Neutrophil (primary cell): ENCODE measurements around the gene GPR52.
"Not testable (repeated sequence)": the region's sequence is repeated elsewhere in the genome, so short reads cannot be mapped to it uniquely, and the experiment has no call there.

Source experiments
- H3K27ac ChIP-seq: fragments of 200-600 bp; sonication (generic); 2 replicates; pipeline ENCODE4 v1.5.1; 2016; ENCODE audit warnings: mild to moderate bottlenecking, moderate library complexity
- H3K27me3 ChIP-seq: fragments of 200-600 bp; sonication (generic); 2 replicates; pipeline ENCODE4 v1.6.0; 2016; ENCODE audit warnings: mild to moderate bottlenecking
- H3K36me3 ChIP-seq: fragments of 200-600 bp; sonication (generic); 2 replicates; pipeline ENCODE4 v1.5.1; 2017
- H3K4me1 ChIP-seq, 2 experiments: fragments of 200-600 bp in 1 of 2; sonication (generic) in 1 of 2; 1 replicate in 1 of 2; 2 replicates in 1 of 2; pipeline versions ENCODE4 v1.5.1 to v1.6.1; 2013 to 2016; ENCODE audit warnings: low read depth in 1 of 2, low read length in 1 of 2, mild to moderate bottlenecking in 1 of 2, moderate library complexity in 1 of 2; ENCODE audit not compliant: control insufficient read depth in 1 of 2, insufficient read depth in 1 of 2
- H3K4me3 ChIP-seq, 2 experiments: fragments of 200-600 bp in 1 of 2; sonication (generic) in 1 of 2; 1 replicate in 1 of 2; 2 replicates in 1 of 2; pipeline ENCODE4 v1.5.1; 2013 to 2016; ENCODE audit warnings: low read depth in 1 of 2, low read length in 1 of 2, mild to moderate bottlenecking in 1 of 2, moderate library complexity in 1 of 2
- H3K9me3 ChIP-seq: fragments of 200-600 bp; sonication (generic); 2 replicates; pipeline ENCODE4 v1.5.1; 2016
- CTCF ChIP-seq: fragments of 200-600 bp; sonication (generic); IDR thresholded peaks from 2 replicates; pipeline ENCODE4 v1.5.1; 2016; ENCODE audit warnings: antibody characterized with exemption

The GPR52 gene

GRCh38 chr1:174407665-174408064 is 40.1 kb upstream of the GPR52 start:
- no peaks in the 10 kb centered on the region for H3K9me3 ChIP-seq
- no peaks in the 10 kb centered on the region for H3K4me1 ChIP-seq
- H3K27me3 ChIP-seq, result no peaks in the 10 kb centered on the region
- no peak for TF ChIP-seq CTCF
- H3K27ac ChIP-seq, result no peak overlapping the region
- no peak overlapping the region for H3K4me3 ChIP-seq
- H3K36me3 ChIP-seq, result no peaks in the 10 kb centered on the region

GRCh38 chr1:174408146-174408545 is 39.6 kb upstream of the GPR52 start:
- H3K36me3 ChIP-seq, result no peaks in the 10 kb centered on the region
- no peak overlapping the region for H3K27ac ChIP-seq
- no peaks in the 10 kb centered on the region for H3K4me1 ChIP-seq
- no peaks in the 10 kb centered on the region for H3K9me3 ChIP-seq
- no peak overlapping the region for H3K4me3 ChIP-seq
- no peak for TF ChIP-seq CTCF
- H3K27me3 ChIP-seq, result no peaks in the 10 kb centered on the region

- H3K4me1 ChIP-seq, H3K27me3 ChIP-seq, H3K27ac ChIP-seq, H3K4me3 ChIP-seq, H3K36me3 ChIP-seq, H3K9me3 ChIP-seq: not testable (repeated sequence)
These were observed 38.0 kb upstream of the GPR52 start for GRCh38 chr1:174409801-174410200.

- Histone ChIP-seq H3K9me3 (no peaks in the 10 kb centered on the region), H3K27ac (no peak overlapping the region)
- TF ChIP-seq CTCF, result no peak
These were observed 34.1 kb upstream of the GPR52 start for GRCh38 chr1:174413632-174414031.

GRCh38 chr1:174414203-174414602 is 33.6 kb upstream of the GPR52 start:
- H3K9me3 ChIP-seq, result no peaks in the 10 kb centered on the region
- no peaks in the 10 kb centered on the region for H3K36me3 ChIP-seq
- no peak overlapping the region for H3K27ac ChIP-seq
- no peak overlapping the region for H3K4me3 ChIP-seq
- H3K4me1 ChIP-seq, result no peaks in the 10 kb centered on the region
- no peaks in the 10 kb centered on the region for H3K27me3 ChIP-seq
- no peak for TF ChIP-seq CTCF

More at GRCh38 chr1:174413632-174414031, 34.1 kb upstream of the GPR52 start:
- Histone ChIP-seq H3K36me3 (no peaks in the 10 kb centered on the region), H3K4me3 (no peak overlapping the region), H3K27me3 (no peaks in the 10 kb centered on the region), H3K4me1 (no peaks in the 10 kb centered on the region)

GRCh38 chr1:174415506-174415905 is 32.3 kb upstream of the GPR52 start:
- no peaks in the 10 kb centered on the region for H3K27me3 ChIP-seq
- no peaks in the 10 kb centered on the region for H3K36me3 ChIP-seq
- no peaks in the 10 kb centered on the region for H3K9me3 ChIP-seq
- no peaks in the 10 kb centered on the region for H3K4me1 ChIP-seq
- no peak overlapping the region for H3K27ac ChIP-seq
- no peak overlapping the region for H3K4me3 ChIP-seq
- no peak for TF ChIP-seq CTCF
